Measurements from ENCODE around the gene NRF1.
A peak's percentile ranks its signal among the peaks of the same experiment; 100 is the strongest.

The NRF1 gene

GRCh38 chr7:129684777-129685176, 73.3 kb downstream of the NRF1 start:
- no peak for DNase-seq (ENCODE audit: low spot score)

GRCh38 chr7:129686063-129686462, 74.5 kb downstream of the NRF1 start:
- DNase-seq (ENCODE audit: low spot score): no peak

GRCh38 chr7:129688503-129689222, 77.1 kb downstream of the NRF1 start:
- DNase-seq (ENCODE audit: low spot score): no peak

GRCh38 chr7:129689995-129690581, 78.6 kb downstream of the NRF1 start:
- DNase-seq (ENCODE audit: low spot score): no peak

GRCh38 chr7:129690701-129691100, 79.2 kb downstream of the NRF1 start:
- DNase-seq (ENCODE audit: low spot score): no peak

- no peak for DNase-seq (ENCODE audit: low spot score)
These were observed 87.2 kb downstream of the NRF1 start for GRCh38 chr7:129698516-129699418.

- no peak for DNase-seq (ENCODE audit: low spot score)
These were observed 90.8 kb downstream of the NRF1 start for GRCh38 chr7:129702316-129702715.

GRCh38 chr7:129702761-129703338, 91.3 kb downstream of the NRF1 start:
- DNase-seq (ENCODE audit: low spot score): no peak

GRCh38 chr7:129703751-129704150, 92.2 kb downstream of the NRF1 start:
- no peak for DNase-seq (ENCODE audit: low spot score)

GRCh38 chr7:129707910-129708499, 96.5 kb downstream of the NRF1 start:
- DNase-seq (ENCODE audit: low spot score): no peak

GRCh38 chr7:129713544-129713943, 102.0 kb downstream of the NRF1 start:
- no peak for DNase-seq (ENCODE audit: low spot score)

GRCh38 chr7:129714514-129715063, 103.1 kb downstream of the NRF1 start:
- DNase-seq (ENCODE audit: low spot score): no peak

- no peak for DNase-seq (ENCODE audit: low spot score)
These were observed 108.6 kb downstream of the NRF1 start for GRCh38 chr7:129719980-129720732.

GRCh38 chr7:129721068-129721467, 109.5 kb downstream of the NRF1 start:
- DNase-seq (ENCODE audit: low spot score): peak; percentile 21

- DNase-seq (ENCODE audit: low spot score): no peak
These were observed 112.2 kb downstream of the NRF1 start for GRCh38 chr7:129723679-129724078.

- DNase-seq (ENCODE audit: low spot score): no peak
These were observed 113.3 kb downstream of the NRF1 start for GRCh38 chr7:129724796-129725195.

GRCh38 chr7:129728875-129729467, 117.5 kb downstream of the NRF1 start:
- DNase-seq (ENCODE audit: low spot score): no peak

- DNase-seq (ENCODE audit: low spot score): no peak
These were observed 118.0 kb downstream of the NRF1 start for GRCh38 chr7:129729511-129729910.

GRCh38 chr7:129730159-129730558, 118.6 kb downstream of the NRF1 start:
- no peak for DNase-seq (ENCODE audit: low spot score)

- no peak for DNase-seq (ENCODE audit: low spot score)
These were observed 122.9 kb downstream of the NRF1 start for GRCh38 chr7:129734400-129734799.

GRCh38 chr7:129739427-129739826, 127.9 kb downstream of the NRF1 start:
- peak; percentile 53 for DNase-seq (ENCODE audit: low spot score)

Measured in AG08396 (cell line).